ENCODE results near the gene MYO1E.
"Not testable (repeated sequence)": the region's sequence is repeated elsewhere in the genome, so short reads cannot be mapped to it uniquely, and the experiment has no call there.

The MYO1E gene

DNA sequence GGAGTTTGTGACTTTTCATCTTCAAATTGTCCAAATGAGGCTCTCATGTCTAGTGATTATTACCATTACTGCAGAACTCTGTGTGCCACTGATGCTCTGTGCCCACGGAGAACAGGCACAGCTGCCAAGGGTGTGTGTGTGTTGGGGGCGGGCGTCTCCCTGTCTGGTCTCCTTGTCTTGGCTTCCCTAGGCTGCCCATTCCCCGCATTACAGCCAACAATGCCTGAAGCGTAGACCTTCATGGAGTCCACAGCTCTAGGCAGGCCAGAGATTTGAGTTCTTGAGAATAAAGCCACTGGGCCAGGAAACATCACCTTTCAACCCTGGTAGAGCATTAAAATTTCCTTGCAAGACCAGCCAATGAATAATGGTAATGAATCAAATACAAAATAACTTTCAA, 225.0 kb downstream of the MYO1E start:
- no peak for DNase-seq
- Mint-ChIP-seq H3K9me3 (no peaks in the 10 kb centered on the region), H3K27me3 (no peaks in the 10 kb centered on the region), H3K27ac (no peak overlapping the region), H3K4me3 (no peak overlapping the region), H3K4me1 (no peaks in the 10 kb centered on the region)
- no peak for ATAC-seq

DNA sequence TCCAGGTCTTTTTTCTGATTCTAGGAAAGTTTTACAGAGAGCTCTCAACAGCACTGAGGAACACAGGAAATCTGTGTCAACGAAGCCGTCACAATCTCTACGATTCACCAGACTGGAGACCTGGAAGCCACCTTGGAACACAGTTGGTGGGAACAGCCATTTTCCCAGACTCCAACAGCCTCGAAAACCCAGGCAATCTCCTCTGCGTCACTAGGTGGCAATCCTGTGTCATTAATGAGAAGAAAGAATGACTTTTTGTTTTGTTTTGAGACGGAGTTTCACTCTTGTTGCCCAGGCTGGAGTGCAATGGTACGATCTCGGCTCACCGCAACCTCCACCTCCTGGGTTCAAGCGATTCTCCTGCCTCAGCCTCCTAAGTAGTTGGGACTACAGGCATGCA, 228.1 kb downstream of the MYO1E start:
- ATAC-seq, H3K27ac Mint-ChIP-seq, H3K4me3 Mint-ChIP-seq, DNase-seq, H3K27me3 Mint-ChIP-seq, H3K9me3 Mint-ChIP-seq: not testable (repeated sequence)
- H3K4me1 Mint-ChIP-seq, result peaks cover 14% of the 10 kb centered on the region

DNA sequence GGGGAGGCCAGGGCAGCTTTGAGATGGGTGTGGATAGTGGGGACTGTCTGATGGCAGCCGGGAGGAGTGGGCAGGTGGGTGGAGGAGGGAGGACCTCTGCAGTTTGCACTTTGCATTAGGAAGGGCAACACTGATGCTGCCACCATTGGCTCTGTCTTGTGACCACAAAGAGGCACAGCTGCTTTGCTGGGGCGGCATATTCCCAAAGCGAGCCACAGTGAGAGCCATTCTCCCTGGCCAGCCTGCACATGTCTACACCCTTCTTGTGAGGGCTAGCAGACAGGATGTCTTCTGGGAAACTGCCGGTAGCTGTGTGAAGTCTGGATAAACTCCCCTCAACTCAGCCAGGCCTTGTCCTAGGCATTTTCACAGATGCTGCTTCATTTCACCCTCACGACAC, 229.4 kb downstream of the MYO1E start:
- DNase-seq, result no peak
- H3K27me3 Mint-ChIP-seq, result no peaks in the 10 kb centered on the region
- no peak overlapping the region for H3K27ac Mint-ChIP-seq
- no peak overlapping the region for H3K4me3 Mint-ChIP-seq
- H3K9me3 Mint-ChIP-seq, result no peaks in the 10 kb centered on the region
- H3K4me1 Mint-ChIP-seq, result peaks cover 22% of the 10 kb centered on the region
- no peak for ATAC-seq

DNA sequence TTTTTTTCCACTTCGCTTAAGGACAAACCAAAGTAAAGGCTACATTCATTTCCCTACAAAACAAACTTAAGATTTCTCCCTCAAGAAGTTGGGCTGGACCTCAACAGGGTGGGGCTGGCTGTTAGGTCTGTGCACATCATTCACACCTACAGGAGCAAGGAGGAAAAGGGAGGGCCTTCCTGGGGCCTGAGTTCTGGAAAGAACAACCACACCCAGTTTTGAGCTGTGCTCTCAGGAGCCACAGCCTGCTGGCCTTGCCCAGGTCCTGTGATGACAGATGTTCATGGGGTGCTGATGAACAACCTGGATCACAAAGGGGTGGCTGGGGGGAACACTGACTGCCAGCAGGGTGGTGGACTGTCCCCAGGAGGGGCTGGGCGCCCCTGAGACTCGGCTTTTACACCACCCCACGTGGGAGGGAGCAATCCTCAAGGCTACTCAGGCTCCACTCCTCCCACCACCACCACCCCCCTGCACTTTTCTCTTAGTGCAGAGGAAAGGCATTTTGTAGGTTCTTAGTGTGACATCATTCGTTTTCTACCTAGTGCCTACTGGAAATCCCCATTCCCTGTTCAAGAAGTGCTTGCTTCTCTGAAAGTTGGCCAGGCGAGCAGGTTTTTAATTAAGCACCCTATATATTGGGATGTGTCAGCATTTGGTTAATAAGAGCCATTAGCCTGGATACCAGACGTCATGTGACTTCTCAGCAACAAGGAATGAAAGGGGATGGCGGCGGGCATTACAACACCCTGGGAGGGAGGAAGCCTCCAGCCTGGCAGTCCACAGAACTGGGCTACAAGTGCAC, 232.0 kb downstream of the MYO1E start:
- Mint-ChIP-seq H3K9me3 (no peaks in the 10 kb centered on the region), H3K27me3 (no peaks in the 10 kb centered on the region), H3K4me3 (no peak overlapping the region), H3K4me1 (peaks cover 41% of the 10 kb centered on the region), H3K27ac (peak overlapping the region in 1 of 2 donors; percentile 67)
- no peak for ATAC-seq
- no peak for DNase-seq

DNA sequence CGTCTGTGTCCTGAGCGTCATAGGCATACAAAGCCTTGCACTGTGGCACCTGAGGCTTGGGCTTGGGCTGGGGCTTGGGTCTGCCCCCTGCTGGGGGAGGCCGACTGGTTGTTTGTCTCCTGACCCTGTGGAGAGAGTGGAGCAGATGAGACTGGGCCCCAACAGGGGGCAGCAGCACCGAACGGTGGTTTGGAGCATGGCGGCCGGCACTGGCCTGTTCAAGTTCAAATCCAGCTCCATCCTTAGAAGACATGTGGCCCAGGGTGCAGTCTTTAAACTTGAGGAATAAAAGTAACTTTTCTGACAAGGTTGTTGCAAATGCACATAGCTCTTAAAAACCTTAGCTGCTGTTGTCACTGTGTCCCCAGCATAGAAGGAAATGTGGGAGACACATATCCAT, 234.4 kb downstream of the MYO1E start:
- H3K27ac Mint-ChIP-seq, result no peak overlapping the region
- peak overlapping the region in 1 of 2 donors; percentile 11 for H3K4me3 Mint-ChIP-seq
- H3K4me1 Mint-ChIP-seq, result peaks cover 41% of the 10 kb centered on the region
- ATAC-seq (peak; percentile 78), DNase-seq (peak; percentile 52 to 55)
- H3K9me3 Mint-ChIP-seq, result no peaks in the 10 kb centered on the region
- no peaks in the 10 kb centered on the region for H3K27me3 Mint-ChIP-seq

DNA sequence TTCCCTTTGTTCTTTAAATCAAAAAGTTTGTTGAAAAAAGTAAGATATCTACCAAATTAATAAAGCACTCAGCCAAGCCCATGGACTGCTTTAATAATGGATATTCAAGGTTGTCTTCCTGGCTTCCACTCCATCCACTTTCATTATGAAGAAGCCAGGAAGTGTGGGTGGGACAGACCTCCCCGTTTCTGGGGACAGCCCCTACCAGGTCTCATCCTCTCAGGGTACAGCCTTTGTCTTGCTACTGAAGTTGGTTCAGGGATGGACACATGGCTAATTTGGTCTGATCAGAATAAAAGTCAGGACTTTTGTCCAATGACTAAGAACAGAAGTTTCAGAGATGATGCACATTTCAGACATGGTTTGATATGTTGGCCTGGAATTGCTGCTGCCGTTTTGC, 235.1 kb downstream of the MYO1E start:
- DNase-seq (peak in 1 of 2 donors; percentile 17), ATAC-seq (peak; percentile 80)
- H3K4me1 Mint-ChIP-seq, result peaks cover 41% of the 10 kb centered on the region
- no peaks in the 10 kb centered on the region for H3K9me3 Mint-ChIP-seq
- H3K4me3 Mint-ChIP-seq, result peak overlapping the region; percentile 60 to 61
- H3K27me3 Mint-ChIP-seq, result no peaks in the 10 kb centered on the region
- no peak overlapping the region for H3K27ac Mint-ChIP-seq

DNA sequence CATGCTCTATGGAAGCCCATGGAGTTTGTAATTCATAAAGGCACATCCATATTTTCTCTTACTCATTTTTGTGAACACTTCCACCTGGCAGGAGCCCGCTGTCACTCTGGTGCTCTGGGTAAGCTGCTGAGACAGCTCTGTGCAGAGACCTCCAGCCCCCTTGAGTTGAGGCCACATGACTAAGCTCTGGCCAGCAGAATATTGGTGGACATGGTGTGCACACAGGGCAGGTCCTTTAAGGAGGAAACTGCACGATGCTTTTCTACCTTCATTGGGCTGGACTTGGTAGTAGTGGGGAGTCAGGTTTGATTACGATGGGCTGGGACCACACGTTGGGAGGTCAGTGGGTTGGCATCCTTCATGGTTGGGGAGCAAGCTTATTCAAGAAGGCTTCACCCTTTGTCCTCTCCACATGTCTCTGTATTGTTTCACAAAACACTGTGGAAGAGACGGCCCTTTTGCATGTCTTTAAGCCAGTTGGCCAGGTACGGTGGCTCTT, 238.7 kb downstream of the MYO1E start:
- Mint-ChIP-seq H3K4me1 (peaks cover 26% of the 10 kb centered on the region), H3K4me3 (no peak overlapping the region), H3K27ac (no peak overlapping the region), H3K27me3 (no peaks in the 10 kb centered on the region), H3K9me3 (peaks cover 7 to 15% of the 10 kb centered on the region in 2 donors)
- DNase-seq (no peak), ATAC-seq (no peak)

DNA sequence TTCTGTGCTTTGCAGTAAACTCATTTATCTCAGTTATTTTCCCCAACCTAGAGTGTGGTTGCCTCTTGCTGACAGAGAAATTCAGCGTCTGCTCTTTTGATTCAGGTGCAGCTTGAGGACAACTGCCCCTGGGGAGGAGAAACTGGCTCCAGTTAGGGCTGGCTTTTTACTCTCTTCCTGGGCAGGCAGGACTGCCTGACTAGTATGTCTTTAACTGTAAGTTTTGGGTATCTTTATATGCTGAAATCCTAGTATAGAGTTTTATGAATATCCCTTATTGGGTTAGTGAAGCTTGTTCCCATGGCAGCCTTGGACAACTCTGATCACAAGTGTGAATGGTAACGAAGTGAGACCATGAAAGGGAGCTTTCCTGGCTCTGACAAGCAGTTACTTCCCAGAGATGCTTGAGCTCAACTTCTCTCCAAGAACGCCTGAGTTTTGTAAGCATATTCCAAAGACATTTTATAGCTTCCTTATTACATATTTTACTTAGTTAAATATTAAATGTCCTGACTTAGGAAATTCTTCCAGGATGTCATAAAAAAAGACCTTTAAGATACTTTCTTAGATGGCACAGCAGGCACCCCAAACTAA, 240.6 kb downstream of the MYO1E start:
- no peaks in the 10 kb centered on the region for H3K27me3 Mint-ChIP-seq
- peaks cover 7% of the 10 kb centered on the region for H3K4me1 Mint-ChIP-seq
- no peak for DNase-seq
- peaks cover 7 to 25% of the 10 kb centered on the region in 2 donors for H3K9me3 Mint-ChIP-seq
- no peak overlapping the region for H3K27ac Mint-ChIP-seq
- no peak overlapping the region for H3K4me3 Mint-ChIP-seq
- ATAC-seq, result no peak

DNA sequence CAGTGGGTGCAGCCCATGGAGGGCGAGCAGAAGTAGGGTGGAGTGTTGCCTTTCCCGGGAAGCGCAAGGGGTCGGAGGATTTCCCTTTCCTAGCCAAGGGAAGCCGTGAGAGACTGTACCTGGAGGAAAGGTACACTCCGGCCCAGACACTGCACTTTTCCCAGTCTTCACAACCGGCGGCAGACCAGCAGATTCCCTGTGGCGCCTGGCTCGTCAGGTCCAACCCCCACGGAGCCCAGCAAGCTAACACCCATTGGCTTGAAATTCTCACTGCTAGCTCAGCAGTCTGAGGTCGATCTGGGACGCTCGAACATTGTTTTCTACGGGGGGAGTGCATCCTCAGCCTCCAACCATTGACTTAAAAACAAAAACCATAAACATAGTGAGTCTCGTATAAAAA, 241.2 kb downstream of the MYO1E start:
- Mint-ChIP-seq H3K9me3 (peaks cover 7 to 25% of the 10 kb centered on the region in 2 donors), H3K4me3 (no peak overlapping the region), H3K4me1 (peaks cover under 1% of the 10 kb centered on the region), H3K27me3 (no peaks in the 10 kb centered on the region), H3K27ac (no peak overlapping the region)
- DNase-seq (no peak), ATAC-seq (no peak)

DNA sequence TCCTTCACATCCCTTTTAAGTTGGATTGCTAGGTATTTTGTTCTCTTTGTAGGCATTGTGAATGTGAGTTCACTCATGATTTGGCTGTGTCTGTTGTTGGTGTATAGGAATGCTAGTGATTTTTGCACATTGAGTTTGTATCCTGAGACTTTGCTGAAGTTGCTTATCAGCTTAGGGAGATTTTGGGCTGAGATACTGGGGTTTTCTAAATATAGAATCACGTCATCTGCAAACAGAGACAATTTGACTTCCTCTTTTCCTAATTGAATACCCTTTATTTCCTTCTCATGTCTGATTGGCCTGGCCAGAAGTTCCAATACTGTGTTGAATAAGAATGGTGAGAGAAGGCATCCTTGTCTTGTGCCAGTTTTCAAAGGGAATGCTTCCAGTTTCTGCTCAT, 245.4 kb downstream of the MYO1E start:
- H3K4me3 Mint-ChIP-seq, H3K27me3 Mint-ChIP-seq, DNase-seq, H3K4me1 Mint-ChIP-seq, ATAC-seq: not testable (repeated sequence)
- Mint-ChIP-seq H3K9me3 (peaks cover 7 to 25% of the 10 kb centered on the region in 2 donors), H3K27ac (peak overlapping the region in 1 of 2 donors; percentile 4)

DNA sequence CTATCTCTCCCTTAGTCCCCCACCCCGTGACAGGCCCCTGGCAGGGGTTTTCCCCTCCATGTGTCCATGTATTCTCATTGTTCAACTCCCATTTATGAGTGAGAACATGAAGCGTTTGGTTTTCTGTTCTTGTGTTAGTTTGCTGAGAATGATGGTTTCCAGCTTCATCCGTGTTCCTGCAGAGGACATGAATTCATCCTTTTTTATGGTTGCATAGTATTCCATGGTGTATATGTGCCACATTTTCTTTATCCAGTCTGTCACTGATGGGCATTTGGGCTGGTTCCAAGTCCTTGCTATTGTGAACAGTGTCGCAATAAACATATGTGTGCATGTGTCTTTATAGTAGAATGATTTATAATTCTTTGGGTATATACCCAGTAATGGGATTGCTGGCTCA, 247.0 kb downstream of the MYO1E start:
- H3K27me3 Mint-ChIP-seq, H3K27ac Mint-ChIP-seq, DNase-seq: not testable (repeated sequence)

DNA sequence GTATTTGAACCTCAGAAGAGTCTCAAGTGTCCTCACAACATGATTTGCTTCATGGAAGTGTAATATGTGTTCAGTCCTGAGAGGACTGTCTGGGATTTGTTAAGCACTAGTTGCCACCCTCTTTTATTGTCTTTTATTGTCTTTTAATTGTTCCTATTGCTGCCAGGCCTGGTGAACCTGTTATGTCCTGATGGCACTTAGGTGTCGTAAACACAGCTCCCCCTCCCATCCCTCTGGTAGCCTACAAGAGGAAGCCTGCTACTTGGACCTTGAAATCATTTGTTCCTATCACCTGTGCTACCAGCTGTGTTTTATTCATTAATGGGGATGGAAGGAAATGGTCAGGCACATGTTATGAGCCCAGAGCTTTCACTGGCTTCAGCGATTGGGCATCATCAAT, 248.4 kb downstream of the MYO1E start:
- no peak for DNase-seq
- Mint-ChIP-seq H3K4me1 (no peaks in the 10 kb centered on the region), H3K9me3 (peaks cover 3 to 12% of the 10 kb centered on the region in 2 donors), H3K27me3 (no peaks in the 10 kb centered on the region), H3K27ac (peak overlapping the region in 1 of 2 donors; percentile 35), H3K4me3 (no peak overlapping the region)
- no peak for ATAC-seq

More for the DNA sequence above, 247.0 kb downstream of the MYO1E start:
- peaks cover 7 to 25% of the 10 kb centered on the region in 2 donors for H3K9me3 Mint-ChIP-seq
- H3K4me1 Mint-ChIP-seq, ATAC-seq, H3K4me3 Mint-ChIP-seq: not testable (repeated sequence)

DNA sequence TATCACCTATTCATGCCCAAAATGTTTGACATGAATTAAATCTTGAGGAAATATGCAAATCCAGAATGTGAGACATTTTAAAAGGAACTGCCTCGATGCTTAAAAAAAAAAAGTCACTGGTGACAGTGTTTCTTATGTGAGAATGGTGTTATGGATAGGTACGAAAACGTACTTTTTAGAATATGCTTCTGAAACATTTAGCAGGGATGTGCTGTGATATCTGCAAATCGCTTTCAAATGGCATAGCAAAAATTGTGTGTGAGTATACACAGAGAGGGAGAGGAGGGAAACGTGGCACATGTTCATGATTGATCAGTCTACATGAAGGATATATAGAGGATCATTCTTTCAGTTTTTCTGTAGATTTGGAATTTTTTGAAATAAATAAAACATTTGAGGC, 251.7 kb downstream of the MYO1E start:
- no peak overlapping the region for H3K4me3 Mint-ChIP-seq
- no peaks in the 10 kb centered on the region for H3K27me3 Mint-ChIP-seq
- ATAC-seq, result no peak

DNA sequence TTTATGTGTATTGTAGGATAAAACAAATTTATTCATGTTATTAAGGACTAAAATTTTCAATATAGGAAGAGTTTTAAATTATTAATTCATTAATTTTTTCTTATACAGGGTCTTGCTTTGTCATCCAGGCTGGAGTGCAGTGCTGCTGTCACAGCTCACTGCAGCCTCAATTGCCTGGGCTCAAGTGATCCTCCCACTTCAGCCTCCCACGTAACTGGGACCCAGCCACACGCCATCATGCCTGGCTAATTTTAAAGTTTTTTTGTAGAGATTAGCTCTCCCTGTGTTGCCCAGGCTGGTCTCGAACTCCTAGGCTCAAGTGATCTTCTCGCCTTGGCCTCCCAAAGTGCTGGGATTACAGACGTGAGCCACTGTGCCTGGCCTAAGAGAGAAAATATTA, 253.0 kb downstream of the MYO1E start:
- Mint-ChIP-seq H3K4me3 (no peak overlapping the region), H3K27me3 (no peaks in the 10 kb centered on the region), H3K4me1 (no peaks in the 10 kb centered on the region), H3K9me3 (no peaks in the 10 kb centered on the region), H3K27ac (no peak overlapping the region)
- DNase-seq (no peak), ATAC-seq (no peak)

More for the DNA sequence above, 251.7 kb downstream of the MYO1E start:
- no peak for DNase-seq
- Mint-ChIP-seq H3K4me1 (no peaks in the 10 kb centered on the region), H3K27ac (no peak overlapping the region), H3K9me3 (no peaks in the 10 kb centered on the region)

DNA sequence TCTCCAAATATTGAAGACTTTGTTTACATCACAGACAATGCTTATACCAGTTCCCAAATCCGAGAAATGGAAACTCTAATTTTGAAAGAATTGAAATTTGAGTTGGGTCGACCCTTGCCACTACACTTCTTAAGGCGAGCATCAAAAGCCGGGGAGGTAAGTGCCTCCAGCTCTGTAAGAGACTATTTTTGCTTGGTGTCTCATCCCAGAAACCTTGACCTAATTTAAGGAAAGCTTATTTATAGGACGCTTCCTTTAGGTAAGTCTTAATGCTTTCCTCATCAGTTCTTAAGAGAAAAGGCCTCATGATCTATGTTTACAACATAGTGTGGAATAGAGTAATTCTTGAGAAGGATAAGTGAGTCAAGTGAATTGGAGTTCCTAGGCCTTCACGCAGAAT, 255.9 kb downstream of the MYO1E start:
- Mint-ChIP-seq H3K4me3 (no peak overlapping the region), H3K9me3 (no peaks in the 10 kb centered on the region), H3K27me3 (no peaks in the 10 kb centered on the region), H3K4me1 (no peaks in the 10 kb centered on the region), H3K27ac (no peak overlapping the region)
- no peak for DNase-seq
- ATAC-seq, result no peak

DNA sequence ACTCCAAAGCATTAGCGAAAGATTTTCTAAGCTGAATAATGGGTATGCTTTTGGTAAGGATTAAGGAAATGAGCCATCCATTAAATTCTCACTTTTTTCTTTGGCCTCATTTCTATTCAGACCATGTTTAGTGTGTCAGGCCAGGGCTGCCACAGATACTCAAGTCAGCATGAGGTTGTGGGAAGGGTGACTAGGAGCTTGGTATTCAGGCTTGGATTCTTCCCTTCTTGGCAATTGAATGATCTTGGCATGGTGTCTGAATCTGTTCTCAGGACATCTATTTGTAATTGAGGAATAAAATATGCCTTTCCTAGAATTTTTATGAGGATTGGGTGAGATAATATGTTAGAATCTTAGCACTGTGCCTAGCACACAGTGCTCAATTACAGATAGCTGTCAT, 256.5 kb downstream of the MYO1E start:
- Mint-ChIP-seq H3K27ac (no peak overlapping the region), H3K9me3 (no peaks in the 10 kb centered on the region), H3K4me3 (no peak overlapping the region), H3K4me1 (no peaks in the 10 kb centered on the region), H3K27me3 (no peaks in the 10 kb centered on the region)
- ATAC-seq, result no peak
- no peak for DNase-seq
